NCI-H524 (cell line): Measurements from ENCODE around the gene NUCB1.
A peak's percentile ranks its signal among the peaks of the same experiment; 100 is the strongest.

Experiments used
- DNase-seq, 2 experiments: peaks; one replicate each; lab custom pipeline; 2025; lab: John Stamatoyannopoulos, UW

The NUCB1 gene

GRCh38 chr19:48935864-48936263, 35.8 kb downstream of the NUCB1 start:
- no peak for DNase-seq

GRCh38 chr19:48938256-48938655, 38.1 kb downstream of the NUCB1 start:
- no peak for DNase-seq

GRCh38 chr19:48940902-48941301, 40.8 kb downstream of the NUCB1 start:
- DNase-seq, result no peak

GRCh38 chr19:48943081-48943480, 43.0 kb downstream of the NUCB1 start:
- no peak for DNase-seq

GRCh38 chr19:48945415-48945814, 45.3 kb downstream of the NUCB1 start:
- DNase-seq, result no peak

GRCh38 chr19:48945817-48946216, 45.7 kb downstream of the NUCB1 start:
- no peak for DNase-seq

GRCh38 chr19:48946463-48947257, 46.5 kb downstream of the NUCB1 start:
- no peak for DNase-seq

- no peak for DNase-seq
These were observed 47.1 kb downstream of the NUCB1 start for GRCh38 chr19:48947258-48947542.

- DNase-seq, result peak in 1 of 2 experiments; percentile 42
These were observed 50.0 kb downstream of the NUCB1 start for GRCh38 chr19:48950159-48950558.

- no peak for DNase-seq
These were observed 50.9 kb downstream of the NUCB1 start for GRCh38 chr19:48950830-48951519.

GRCh38 chr19:48953141-48953540, 53.0 kb downstream of the NUCB1 start:
- DNase-seq, result no peak

- DNase-seq, result no peak
These were observed 54.0 kb downstream of the NUCB1 start for GRCh38 chr19:48953990-48954594.

- peak; percentile 98 to 99 for DNase-seq
These were observed 54.6 kb downstream of the NUCB1 start, which contains the start of gene BAX for GRCh38 chr19:48954595-48955307. TSS of gene BAX (plus strand) at chr19:48954875. CDS start at chr19:48954929, 54 bp downstream.

GRCh38 chr19:48955308-48955958, 55.3 kb downstream of the NUCB1 start:
- no peak for DNase-seq

GRCh38 chr19:48958006-48958405, 57.9 kb downstream of the NUCB1 start:
- DNase-seq, result no peak

- no peak for DNase-seq
These were observed 59.5 kb downstream of the NUCB1 start for GRCh38 chr19:48959341-48960239.

GRCh38 chr19:48961051-48961649, 61.0 kb downstream of the NUCB1 start:
- DNase-seq, result peak in 1 of 2 experiments; percentile 26

GRCh38 chr19:48961673-48962028, 61.5 kb downstream of the NUCB1 start:
- DNase-seq, result no peak

- DNase-seq, result no peak
These were observed 62.1 kb downstream of the NUCB1 start for GRCh38 chr19:48962029-48962848.

- DNase-seq, result no peak
These were observed 62.7 kb downstream of the NUCB1 start for GRCh38 chr19:48962849-48963165.
